ENCODE measurements around the gene RIN3.

Gene RIN3

DNA sequence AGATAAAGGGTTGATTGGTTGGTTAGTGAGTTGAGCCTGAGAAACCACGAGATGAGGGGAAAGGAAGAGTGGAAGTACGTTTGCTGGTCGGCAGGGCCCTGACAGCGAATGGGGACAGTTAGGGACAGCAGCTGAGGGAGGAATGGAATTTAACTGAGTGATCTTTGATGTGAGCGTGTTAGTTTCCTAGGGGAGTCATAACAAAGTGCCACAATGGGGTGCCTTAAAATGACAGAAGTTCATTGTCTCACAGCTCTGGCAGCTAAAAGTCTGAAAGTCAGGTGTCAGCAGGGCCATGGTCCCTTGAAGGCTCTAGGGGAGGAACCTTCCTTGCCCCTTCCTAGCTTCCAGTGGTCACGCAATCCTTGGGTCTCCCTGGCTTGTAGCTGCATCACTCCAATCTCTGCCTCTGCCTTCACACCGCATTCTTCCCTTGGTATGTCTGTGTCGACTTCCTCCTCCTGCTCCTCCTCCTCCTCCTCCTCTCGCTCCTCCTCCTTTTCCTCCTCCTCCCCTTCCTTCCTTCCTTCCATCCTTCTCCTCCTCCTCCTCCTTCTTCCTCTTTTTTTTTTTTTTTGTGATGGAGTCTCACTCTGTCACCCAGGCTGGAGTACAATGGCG lies 26.0 kb upstream of the RIN3 start:
- no peak for DNase-seq

DNA sequence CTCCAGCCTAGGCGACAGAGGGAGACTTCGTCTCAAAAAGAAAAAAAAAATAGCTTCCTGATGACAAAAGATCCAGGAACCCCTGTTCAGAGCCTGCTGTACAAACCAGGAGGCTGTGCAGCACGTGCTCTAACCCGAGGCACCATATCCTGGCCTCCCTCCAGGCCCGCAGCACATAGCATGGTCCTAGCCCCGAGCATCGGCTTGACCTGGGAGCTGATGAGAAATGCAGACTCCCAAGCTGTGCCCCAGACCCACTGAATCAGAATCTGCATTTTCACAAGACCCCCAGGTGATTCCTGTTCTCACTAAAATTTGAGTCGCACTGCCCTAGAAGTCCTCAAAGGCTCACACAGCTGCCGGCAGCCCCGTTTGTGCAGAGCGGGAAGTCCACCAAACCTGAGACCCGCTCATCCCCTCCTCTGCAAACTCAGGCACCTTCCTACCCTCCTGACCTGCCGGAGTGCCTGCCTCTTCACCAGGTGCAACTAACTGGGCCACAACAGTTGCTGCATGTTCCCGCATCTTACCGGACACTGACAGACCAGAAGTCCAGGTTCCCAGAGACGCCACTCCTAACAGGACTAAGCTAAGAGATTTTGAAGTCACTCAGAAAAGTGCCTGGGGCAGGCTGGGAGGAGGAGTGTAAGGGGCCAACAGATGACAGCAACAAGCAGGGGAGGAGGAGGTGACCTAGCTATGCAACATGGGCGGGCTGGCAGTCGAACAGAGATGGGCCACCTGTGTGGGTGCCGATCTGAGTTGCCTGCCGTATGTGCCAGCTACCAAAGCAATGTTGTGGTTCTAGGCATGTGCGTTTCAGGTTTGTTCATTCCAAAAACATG lies 24.0 kb upstream of the RIN3 start:
- no peak for DNase-seq

DNA sequence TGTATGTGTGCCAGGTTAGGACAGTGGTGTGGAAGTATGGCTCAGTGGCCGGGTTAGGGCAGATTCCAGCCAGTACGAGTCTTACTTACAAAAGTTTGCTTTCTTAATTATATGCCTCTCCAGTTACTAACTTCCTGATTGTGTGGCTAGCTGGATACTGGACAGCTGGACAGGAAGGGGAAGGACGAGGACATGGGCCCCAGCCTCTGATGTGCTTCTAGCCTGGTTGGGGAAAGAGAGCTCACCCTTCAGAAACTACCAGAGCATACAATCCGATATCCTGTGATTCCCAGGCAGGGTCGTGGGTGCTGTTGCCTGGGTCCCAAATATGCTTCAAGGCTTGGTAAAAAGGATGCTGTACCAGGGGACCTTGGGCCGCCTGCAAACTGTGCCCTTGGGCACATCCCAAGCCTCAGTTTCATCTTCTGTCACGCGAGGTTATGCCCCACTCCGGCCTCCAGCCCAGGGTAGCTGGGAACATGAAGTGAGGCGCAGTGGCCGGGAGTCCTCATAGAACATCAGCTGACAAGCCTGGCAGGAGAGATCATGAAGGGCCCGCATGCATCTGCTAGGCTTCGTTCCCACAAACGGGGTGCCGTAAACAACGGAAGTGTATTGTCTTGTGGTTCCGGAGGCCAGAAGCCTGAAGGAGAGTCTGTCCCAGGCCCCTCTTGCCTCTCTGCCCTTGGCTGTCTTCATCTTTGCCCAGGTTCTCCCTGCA lies 23.2 kb upstream of the RIN3 start:
- no peak for DNase-seq

- no peak for DNase-seq
These were observed 21.8 kb upstream of the RIN3 start for GRCh38 chr14:92491782-92492181.

- DNase-seq, result no peak
These were observed 21.3 kb upstream of the RIN3 start for GRCh38 chr14:92492258-92492657.

- no peak for DNase-seq
These were observed 20.6 kb upstream of the RIN3 start for GRCh38 chr14:92493024-92493423.

- no peak for DNase-seq
These were observed 20.1 kb upstream of the RIN3 start for GRCh38 chr14:92493492-92493891.

- no peak for DNase-seq
These were observed 19.1 kb upstream of the RIN3 start for GRCh38 chr14:92494512-92494911.

DNA sequence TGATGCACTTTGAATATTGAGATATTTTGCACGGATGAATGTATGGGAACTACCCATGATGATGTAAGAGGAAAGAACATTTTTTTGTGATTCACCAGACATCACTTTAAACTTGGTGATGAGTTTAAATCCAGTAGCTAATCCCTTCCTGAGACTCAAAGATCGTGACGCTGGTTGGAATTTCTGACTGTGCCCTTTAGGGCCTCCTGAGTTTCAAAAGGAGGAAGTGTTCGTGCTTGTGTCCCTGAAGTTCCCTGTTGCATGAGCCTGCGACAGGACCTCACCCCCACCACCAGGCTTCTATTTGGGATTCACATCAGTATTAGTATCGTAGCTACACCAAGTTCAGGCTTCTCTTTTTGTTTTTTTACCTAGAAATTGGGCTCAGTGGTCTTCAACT lies 18.6 kb upstream of the RIN3 start:
- DNase-seq, result no peak

- DNase-seq, result no peak
These were observed 17.3 kb upstream of the RIN3 start for GRCh38 chr14:92496191-92496857.

DNA sequence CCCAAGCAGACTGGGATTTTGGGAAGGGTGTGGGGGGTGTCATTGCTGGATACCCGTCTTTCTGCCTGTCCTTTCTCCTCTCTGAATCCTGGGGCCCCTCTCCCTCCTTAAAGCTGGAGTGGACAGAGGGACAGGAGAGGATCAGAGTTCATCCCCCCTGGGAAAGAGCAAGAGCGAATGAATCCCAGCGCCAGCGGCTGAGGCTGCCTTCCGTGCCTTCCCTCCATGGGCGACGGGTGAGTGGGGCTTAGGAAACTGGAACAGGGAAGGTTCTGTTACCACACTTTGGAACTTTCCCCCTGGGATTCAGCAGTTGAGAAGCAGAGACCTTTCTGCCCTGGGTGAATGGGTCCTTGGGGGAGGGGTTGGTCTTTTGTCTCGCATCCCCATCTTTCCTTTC lies 16.2 kb upstream of the RIN3 start:
- no peak for DNase-seq

- no peak for DNase-seq
These were observed 14.3 kb upstream of the RIN3 start for GRCh38 chr14:92499234-92499633.

GRCh38 chr14:92500491-92500941 lies 13.1 kb upstream of the RIN3 start:
- DNase-seq, result no peak

- no peak for DNase-seq
These were observed 11.7 kb upstream of the RIN3 start for GRCh38 chr14:92501891-92502351.

GRCh38 chr14:92502541-92503286 lies 10.9 kb upstream of the RIN3 start:
- DNase-seq, result no peak

DNA sequence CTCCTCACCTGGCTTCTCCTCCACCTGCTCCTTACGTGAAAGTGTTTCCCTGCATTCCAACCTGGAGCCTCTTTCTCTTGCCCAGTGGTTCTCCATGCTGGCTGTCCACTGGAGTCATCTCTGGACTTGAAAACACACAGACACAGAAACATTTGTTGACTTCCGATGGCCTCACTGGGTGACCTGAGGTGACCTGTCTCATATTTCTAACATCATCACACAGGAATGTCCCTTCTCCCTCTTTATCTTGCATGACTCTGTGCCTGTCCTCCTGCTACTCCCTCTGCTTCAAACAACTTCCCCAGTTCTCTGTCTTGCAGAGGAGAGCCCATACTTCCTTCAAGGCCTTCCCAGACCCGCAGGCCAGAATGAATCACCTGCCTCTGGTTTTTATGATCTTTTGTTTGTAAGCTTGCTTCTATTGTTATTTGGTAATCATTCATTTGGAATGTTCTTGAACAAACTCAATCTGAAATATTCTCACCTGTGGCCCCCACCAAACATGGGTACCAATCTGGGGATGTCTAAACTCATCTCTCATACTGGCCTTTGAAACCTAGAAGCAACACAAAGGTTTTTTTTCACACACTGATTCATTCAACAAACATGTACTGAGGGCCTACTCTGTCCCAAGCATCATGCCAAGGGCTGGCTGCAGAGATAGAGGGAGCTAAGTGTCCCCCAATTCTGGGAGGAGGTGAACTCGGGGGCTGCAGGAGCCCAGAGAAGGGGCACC lies 9.7 kb upstream of the RIN3 start:
- DNase-seq, result no peak

DNA sequence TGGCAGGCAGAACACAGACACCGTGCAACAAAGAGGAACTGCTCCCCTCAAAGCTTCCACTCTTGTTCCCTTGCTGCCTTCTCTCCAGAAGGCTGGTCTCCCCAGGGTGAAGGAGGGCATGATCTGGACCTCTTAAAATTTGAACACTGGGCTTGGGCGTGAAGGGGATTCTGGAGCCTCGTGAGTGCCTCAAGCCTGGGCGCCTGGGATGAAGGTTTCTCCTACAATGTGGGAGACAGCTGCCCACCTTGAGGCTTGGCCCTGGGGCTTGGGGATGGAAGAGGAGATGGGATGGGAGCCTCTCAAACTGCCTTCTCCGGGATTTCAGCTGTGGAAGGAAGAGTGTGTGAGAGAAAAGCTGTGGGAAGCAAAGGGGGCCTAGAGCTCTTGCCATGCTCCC lies 7.8 kb upstream of the RIN3 start:
- no peak for DNase-seq

DNA sequence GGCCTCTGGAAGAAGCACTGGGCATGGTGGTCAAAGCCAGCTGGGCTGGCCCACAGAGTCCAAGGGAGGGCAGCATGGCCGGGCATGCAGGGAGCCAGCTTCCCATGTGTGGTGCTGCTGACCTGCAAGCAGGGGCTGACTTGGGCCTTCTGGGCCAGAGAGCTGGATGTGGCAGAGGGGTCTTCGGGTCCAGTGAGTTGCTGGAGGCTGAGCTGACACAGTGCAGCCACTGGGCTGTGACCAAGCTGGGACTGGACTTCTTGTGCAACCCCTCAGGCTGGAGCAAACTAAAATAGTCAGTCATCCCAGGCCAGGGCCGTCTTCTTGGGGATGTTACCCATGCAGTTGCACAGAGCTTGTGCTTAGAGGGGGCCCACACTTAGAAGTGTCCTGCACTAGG lies 7.3 kb upstream of the RIN3 start:
- no peak for DNase-seq

- DNase-seq, result peak; percentile 33
These were observed 6.3 kb upstream of the RIN3 start for GRCh38 chr14:92507174-92507768.

DNA sequence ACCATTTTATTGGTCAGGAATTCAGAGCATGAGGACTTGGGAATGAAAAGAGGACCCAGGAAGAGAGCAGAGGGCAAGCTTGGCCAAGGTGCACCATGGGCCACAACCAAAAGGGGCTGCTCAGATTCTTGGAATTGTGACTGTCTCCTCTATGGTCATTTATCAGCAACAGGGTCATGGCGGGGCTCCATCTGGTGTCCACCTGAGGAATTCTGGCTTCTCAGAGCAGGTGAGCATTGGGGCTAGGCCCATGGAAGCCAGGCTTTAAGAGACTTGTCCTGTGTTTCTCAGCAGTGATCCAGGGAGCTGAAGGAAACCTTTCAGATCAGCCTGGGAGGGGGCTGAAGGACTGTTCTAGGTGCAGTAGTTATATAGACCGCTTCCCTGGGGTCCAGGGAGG lies 2.6 kb upstream of the RIN3 start:
- DNase-seq, result no peak

Measured in CD4-positive, alpha-beta T cell treated with Interleukin-10 for 1 hour (primary cell).